IMR-90 (cell line): Measurements from ENCODE around the gene CYP26B1. TPM values are rescaled to one million over a fixed set of nuclear protein-coding genes. Genes with fewer than 3 reads are reported as not detected.

Experiments
- ATAC-seq: fragments of 200-7000 bp; cut with Tn5 transposase; 2 replicates; pipeline ENCODE4 v1.9.1; 2020; ENCODE audit warnings: low read depth, mild to moderate bottlenecking, moderate library complexity
- BruUV-seq: library from RNA; stranded (reverse); fragments of 400-500 nt; replicated peaks from 2 replicates; lab custom pipeline; 2021; lab: Mats Ljungman, UMichigan
- CTCF ChIA-PET: fragments of 300-600 bp; formaldehyde crosslinking; extraction: SDS; loops from one replicate; lab custom pipeline; 2021; ENCODE audit warnings: antibody characterized with exemption; lab: Yijun Ruan, JAX
- POLR2A ChIA-PET: fragments of 300-600 bp; sonication (Branson Sonifier 250); formaldehyde crosslinking; loops from one replicate; lab custom pipeline; 2022; ENCODE audit warnings: antibody characterized with exemption; ENCODE audit not compliant: unreplicated experiment; lab: Charles Lee
- DNase-seq: peaks from one replicate; pipeline ENCODE4 v3.0.0; 2013
- H2AFZ ChIP-seq: replicated peaks from 2 replicates; pipeline ENCODE3; 2013; ENCODE audit warnings: low read length, mild to moderate bottlenecking; ENCODE audit not compliant: poor library complexity
- H2AK5ac ChIP-seq: 2 replicates; pipeline ENCODE4 v1.6.1; 2013; ENCODE audit warnings: low read depth, low read length, inconsistent platforms
- H2AK9ac ChIP-seq: replicated peaks from 2 replicates; pipeline ENCODE3; 2013; ENCODE audit warnings: mild to moderate bottlenecking, low read depth, low read length, moderate library complexity; ENCODE audit not compliant: poor library complexity
- H2BK120ac ChIP-seq: 2 replicates; pipeline ENCODE4 v1.6.1; 2013; ENCODE audit warnings: low read depth, low read length, inconsistent platforms
- H2BK15ac ChIP-seq: 3 replicates; pipeline ENCODE4 v1.6.1; 2013; ENCODE audit warnings: low read depth, low read length, inconsistent platforms
- H2BK20ac ChIP-seq: 2 replicates; pipeline ENCODE4 v1.6.1; 2013; ENCODE audit warnings: low read depth, mild to moderate bottlenecking, inconsistent platforms, low read length, moderate library complexity
- H2BK5ac ChIP-seq: 2 replicates; pipeline ENCODE4 v1.6.1; 2013; ENCODE audit warnings: mild to moderate bottlenecking, low read depth, low read length, inconsistent platforms; ENCODE audit not compliant: poor library complexity, severe bottlenecking
- H3K14ac ChIP-seq: replicated peaks from 2 replicates; pipeline ENCODE4 v1.6.1; 2013; ENCODE audit warnings: low read depth, low read length, inconsistent platforms
- H3K18ac ChIP-seq: 2 replicates; pipeline ENCODE4 v1.6.1; 2013; ENCODE audit warnings: low read depth, low read length, control low read depth
- H3K23ac ChIP-seq: 2 replicates; pipeline ENCODE4 v1.6.1; 2013; ENCODE audit warnings: low read depth, low read length, inconsistent platforms
- H3K27ac ChIP-seq: 2 replicates; pipeline ENCODE4 v1.5.1; 2013; ENCODE audit warnings: mild to moderate bottlenecking, control low read depth, low read length; ENCODE audit not compliant: insufficient read depth
- H3K27me3 ChIP-seq: 2 replicates; pipeline ENCODE4 v1.6.1; 2013; ENCODE audit warnings: low read length; ENCODE audit not compliant: control insufficient read depth, insufficient read depth
- H3K36me3 ChIP-seq: 2 replicates; pipeline ENCODE4 v1.6.1; 2013; ENCODE audit warnings: low read length, mixed read lengths; ENCODE audit not compliant: control insufficient read depth, insufficient read depth
- H3K4ac ChIP-seq: 2 replicates; pipeline ENCODE4 v1.6.1; 2013; ENCODE audit warnings: low read depth, low read length, inconsistent platforms
- H3K4me1 ChIP-seq: 2 replicates; pipeline ENCODE4 v1.6.1; 2013; ENCODE audit warnings: low read length, mixed read lengths; ENCODE audit not compliant: control insufficient read depth, insufficient read depth
- H3K4me2 ChIP-seq: 2 replicates; pipeline ENCODE4 v1.6.1; 2013; ENCODE audit warnings: low read depth, mild to moderate bottlenecking, control low read depth, low read length, moderate library complexity
- H3K4me3 ChIP-seq: 2 replicates; pipeline ENCODE4 v1.5.1; 2013; ENCODE audit warnings: low read depth, mild to moderate bottlenecking, control low read depth, low read length, moderate library complexity; ENCODE audit not compliant: insufficient read depth
- H3K56ac ChIP-seq: 2 replicates; pipeline ENCODE4 v1.6.1; 2013; ENCODE audit warnings: low read length, inconsistent platforms; ENCODE audit not compliant: insufficient read depth; ENCODE audit errors: extremely low read depth
- H3K79me1 ChIP-seq, 2 experiments: 2 replicates each; pipeline ENCODE4 v1.6.1; 2013; ENCODE audit warnings: low read length in 2 of 2, inconsistent platforms in 1 of 2, low read depth in 1 of 2
- H3K9ac ChIP-seq: 2 replicates; pipeline ENCODE4 v1.6.1; 2013; ENCODE audit warnings: low read depth, low read length, control low read depth
- H3K9me1 ChIP-seq: 2 replicates; pipeline ENCODE4 v1.6.1; 2013; ENCODE audit warnings: low read length, inconsistent platforms; ENCODE audit not compliant: insufficient read depth
- H3K9me3 ChIP-seq: 2 replicates; pipeline ENCODE4 v1.6.1; 2013; ENCODE audit warnings: low read length; ENCODE audit not compliant: control insufficient read depth, insufficient read depth
- H4K20me1 ChIP-seq: 2 replicates; pipeline ENCODE4 v1.6.1; 2013; ENCODE audit warnings: low read length, inconsistent platforms; ENCODE audit not compliant: insufficient read depth
- H4K5ac ChIP-seq: 2 replicates; pipeline ENCODE4 v1.6.1; 2013; ENCODE audit warnings: mild to moderate bottlenecking, low read depth, low read length, control low read depth
- H4K8ac ChIP-seq, 2 experiments: 2 replicates each; pipeline ENCODE4 v1.6.1; 2013; ENCODE audit warnings: low read depth in 2 of 2, low read length in 2 of 2, control low read depth in 1 of 2, inconsistent platforms in 1 of 2
- H4K91ac ChIP-seq: 2 replicates; pipeline ENCODE4 v1.6.1; 2013; ENCODE audit warnings: low read depth, low read length, inconsistent platforms; ENCODE audit not compliant: insufficient read depth
- MAFK ChIP-seq: IDR thresholded peaks from 2 replicates; pipeline ENCODE4 v1.6.1; 2012; ENCODE audit warnings: low read depth, low read length, improper control_type of control experiment
- WGBS, 2 experiments: methylation state at CpG; one replicate each; pipeline versions ENCODE4 v1.1.5 to v1.1.7; 2013; ENCODE audit warnings: missing lambda C conversion rate in 2 of 2; ENCODE audit not compliant: insufficient read length in 1 of 2; ENCODE audit errors: extremely low coverage in 2 of 2; 5-methylcytosine and 5-hydroxymethylcytosine counted together
- dilution Hi-C: fragments of 300-500 bp; cut with HindIII; formaldehyde crosslinking; loops from one replicate; pipeline ENCODE4 v1.14.3; 2018; ENCODE audit warnings: low sequenced_read_pairs; ENCODE audit not compliant: unreplicated experiment
- in situ Hi-C: fragments of 300-500 bp; cut with MboI; formaldehyde crosslinking; loops from 3 replicates; pipeline ENCODE4 v1.14.3; 2019; ENCODE audit warnings: low sequenced_read_pairs, inconsistent platforms, mixed read lengths
- intact Hi-C: fragments of 100-400 bp; cut with micrococcal nuclease; formaldehyde crosslinking; loops from 2 replicates; pipeline ENCODE4 v1.10.0; 2022
- polyA plus RNA-seq, 3 experiments: library from polyadenylated mRNA; depleted of rRNA; stranded (reverse); fragments of >200 nt; gene quantifications; 2 replicates each; pipeline ENCODE4 v1.2.3, GENCODE V29; 2012; ENCODE audit warnings: low replicate concordance in 1 of 3
- total RNA-seq: library from RNA; depleted of rRNA; stranded (reverse); fragments of >200 nt; gene quantifications from 2 replicates; pipeline ENCODE4 v1.2.3, GENCODE V29; 2012
- TF ChIP-seq, protein P1 (sequence below): conservative IDR thresholded peaks from 2 replicates; pipeline ENCODE4 v1.5.1; 2012; ENCODE audit warnings: mild to moderate bottlenecking, low read depth, low read length, improper control_type of control experiment

The CYP26B1 gene
- total and polyA plus RNA-seq, 2 of the 4 experiments (the other 2 are of a cell fraction) = 0.02 TPM; not detected in 1

DNA sequence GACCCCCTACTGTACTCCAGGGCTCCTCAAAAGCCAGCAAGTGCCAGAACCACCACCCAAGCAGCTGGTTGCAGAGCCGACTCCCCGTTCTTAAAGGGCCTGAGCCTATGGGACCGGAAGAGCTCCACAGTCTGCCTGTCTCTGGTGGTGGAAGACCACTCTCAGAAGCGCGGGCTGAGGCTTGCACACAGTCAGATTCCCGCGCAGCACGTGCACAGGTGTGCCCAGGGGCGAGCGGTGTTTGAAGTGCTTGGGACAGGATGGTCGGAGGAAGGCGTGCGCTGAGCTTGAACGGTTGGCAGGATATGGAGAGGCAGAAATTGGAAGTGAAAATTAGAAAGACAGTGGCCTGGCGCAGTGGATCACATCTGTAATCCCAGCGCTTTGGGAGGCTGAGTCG is 64.8 kb downstream of the CYP26B1 start:
- CTCF ChIA-PET = no interaction called here
- no peaks in the 10 kb centered on the region for H3K4me1 ChIP-seq
- BruUV-seq = no TSS peak

More for the DNA sequence above, 64.8 kb downstream of the CYP26B1 start:
- in situ Hi-C loops = no loop called here
- Histone ChIP-seq H3K14ac (no peak overlapping the region), H3K18ac (no peak overlapping the region), H2BK5ac (no peak overlapping the region), H3K9me3 (no peaks in the 10 kb centered on the region), H3K9me1 (no peaks in the 10 kb centered on the region), H4K5ac (no peak overlapping the region), H2AK9ac (no peak overlapping the region), H2BK20ac (no peak overlapping the region), H2AK5ac (no peak overlapping the region), H3K56ac (no peak overlapping the region), H2AFZ (no peak overlapping the region), H3K36me3 (no peaks in the 10 kb centered on the region), H2BK15ac (no peak overlapping the region), H3K9ac (no peak overlapping the region), H3K23ac (no peak overlapping the region), H4K8ac (no peak overlapping the region), H4K91ac (no peak overlapping the region), H3K4ac (no peak overlapping the region), H3K79me1 (no peaks in the 10 kb centered on the region), H2BK120ac (no peak overlapping the region), H3K4me2 (no peak overlapping the region), H3K4me3 (no peak overlapping the region), H4K20me1 (no peaks in the 10 kb centered on the region), H3K27ac (no peak overlapping the region), H3K27me3 (no peaks in the 10 kb centered on the region)
- intact Hi-C loops = no loop called here
- no peak for ATAC-seq
- no peak for DNase-seq
- 81% methylated on average over 17 of the region's 17 CpGs; no CpG with 5 or more reads in 1 of the 2 experiments for WGBS, 2 experiments
- TF ChIP-seq MAFK = no peak
- TF ChIP-seq, protein P1, sequence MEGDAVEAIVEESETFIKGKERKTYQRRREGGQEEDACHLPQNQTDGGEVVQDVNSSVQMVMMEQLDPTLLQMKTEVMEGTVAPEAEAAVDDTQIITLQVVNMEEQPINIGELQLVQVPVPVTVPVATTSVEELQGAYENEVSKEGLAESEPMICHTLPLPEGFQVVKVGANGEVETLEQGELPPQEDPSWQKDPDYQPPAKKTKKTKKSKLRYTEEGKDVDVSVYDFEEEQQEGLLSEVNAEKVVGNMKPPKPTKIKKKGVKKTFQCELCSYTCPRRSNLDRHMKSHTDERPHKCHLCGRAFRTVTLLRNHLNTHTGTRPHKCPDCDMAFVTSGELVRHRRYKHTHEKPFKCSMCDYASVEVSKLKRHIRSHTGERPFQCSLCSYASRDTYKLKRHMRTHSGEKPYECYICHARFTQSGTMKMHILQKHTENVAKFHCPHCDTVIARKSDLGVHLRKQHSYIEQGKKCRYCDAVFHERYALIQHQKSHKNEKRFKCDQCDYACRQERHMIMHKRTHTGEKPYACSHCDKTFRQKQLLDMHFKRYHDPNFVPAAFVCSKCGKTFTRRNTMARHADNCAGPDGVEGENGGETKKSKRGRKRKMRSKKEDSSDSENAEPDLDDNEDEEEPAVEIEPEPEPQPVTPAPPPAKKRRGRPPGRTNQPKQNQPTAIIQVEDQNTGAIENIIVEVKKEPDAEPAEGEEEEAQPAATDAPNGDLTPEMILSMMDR = no peak
- POLR2A ChIA-PET = no interaction called here
- dilution Hi-C loops = no loop called here
